Measurements from ENCODE around the gene SHOC2. TPM values are rescaled to one million over a fixed set of nuclear protein-coding genes. Genes with fewer than 3 reads are reported as not detected.

The SHOC2 gene
- total RNA-seq, 1 experiment from 2014 or later: 59.8 TPM

DNA sequence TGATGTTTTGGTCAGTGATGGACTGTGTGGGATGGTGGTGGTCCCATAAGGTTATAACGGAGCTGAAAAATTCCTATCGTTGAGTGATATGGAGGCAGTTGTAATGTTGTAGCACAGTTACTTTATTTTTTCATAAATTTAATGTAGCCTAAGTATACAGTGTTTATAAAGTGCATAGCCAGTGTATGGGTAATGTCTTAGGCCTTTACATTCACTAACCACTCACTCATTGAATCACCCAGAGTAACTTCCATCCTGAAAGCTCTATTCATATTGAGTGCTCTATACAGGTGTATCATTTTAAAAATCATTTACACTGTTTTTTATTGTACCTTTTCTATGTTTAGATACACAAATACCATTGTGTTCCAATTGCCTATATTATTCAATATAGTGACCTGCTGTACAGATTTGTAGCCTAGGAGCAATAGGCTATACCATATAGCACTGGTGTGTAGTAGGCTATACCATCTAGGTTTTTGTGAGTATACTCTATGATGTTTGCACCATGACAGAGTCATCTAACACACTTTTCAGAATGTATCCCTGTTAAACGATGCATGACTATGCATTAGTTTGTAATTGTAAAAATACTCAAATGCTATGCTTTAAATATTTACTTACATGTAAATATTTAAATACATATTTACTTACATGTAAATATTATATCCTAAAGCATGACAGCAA lies 26.7 kb upstream of the SHOC2 start:
- DNase-seq (ENCODE audit: unreplicated experiment): no peak
- intact Hi-C loops (cut with micrococcal nuclease): loop anchor here (1.0 to 5.0 kb wide), 4 partner anchors 88 to 375 kb away; no protein-coding TSS in a partner anchor
- Mint-ChIP-seq H3K4me1 (ENCODE audit: insufficient read depth, unreplicated experiment) (peaks cover 16% of the 10 kb centered on the region), H3K36me3 (ENCODE audit: insufficient read depth, unreplicated experiment) (peaks cover 97% of the 10 kb centered on the region), H3K27me3 (ENCODE audit: insufficient read depth, unreplicated experiment) (no peaks in the 10 kb centered on the region), H3K9me3 (ENCODE audit: unreplicated experiment) (no peaks in the 10 kb centered on the region), H3K27ac (ENCODE audit: low read depth, unreplicated experiment) (no peak overlapping the region), H3K4me3 (ENCODE audit: unreplicated experiment) (no peak overlapping the region)
- ChIA-PET CTCF (interaction anchor here (0.6 to 3.6 kb wide), 9 partner anchors 9 to 1584 kb away, joined by 3 to 22 read pairs (median 3); no protein-coding TSS in a partner anchor), POLR2A (interaction anchor here (0.6 to 1.0 kb wide), 2 partner anchors 16 to 192 kb away, joined by 3 read pairs; no protein-coding TSS in a partner anchor)
- TF ChIP-seq, protein P1, sequence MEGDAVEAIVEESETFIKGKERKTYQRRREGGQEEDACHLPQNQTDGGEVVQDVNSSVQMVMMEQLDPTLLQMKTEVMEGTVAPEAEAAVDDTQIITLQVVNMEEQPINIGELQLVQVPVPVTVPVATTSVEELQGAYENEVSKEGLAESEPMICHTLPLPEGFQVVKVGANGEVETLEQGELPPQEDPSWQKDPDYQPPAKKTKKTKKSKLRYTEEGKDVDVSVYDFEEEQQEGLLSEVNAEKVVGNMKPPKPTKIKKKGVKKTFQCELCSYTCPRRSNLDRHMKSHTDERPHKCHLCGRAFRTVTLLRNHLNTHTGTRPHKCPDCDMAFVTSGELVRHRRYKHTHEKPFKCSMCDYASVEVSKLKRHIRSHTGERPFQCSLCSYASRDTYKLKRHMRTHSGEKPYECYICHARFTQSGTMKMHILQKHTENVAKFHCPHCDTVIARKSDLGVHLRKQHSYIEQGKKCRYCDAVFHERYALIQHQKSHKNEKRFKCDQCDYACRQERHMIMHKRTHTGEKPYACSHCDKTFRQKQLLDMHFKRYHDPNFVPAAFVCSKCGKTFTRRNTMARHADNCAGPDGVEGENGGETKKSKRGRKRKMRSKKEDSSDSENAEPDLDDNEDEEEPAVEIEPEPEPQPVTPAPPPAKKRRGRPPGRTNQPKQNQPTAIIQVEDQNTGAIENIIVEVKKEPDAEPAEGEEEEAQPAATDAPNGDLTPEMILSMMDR (IDR thresholded peaks at IDR 0.05; ENCODE audit: unreplicated experiment): no peak
- no TSS peak for BruUV-seq (replicated peaks)

DNA sequence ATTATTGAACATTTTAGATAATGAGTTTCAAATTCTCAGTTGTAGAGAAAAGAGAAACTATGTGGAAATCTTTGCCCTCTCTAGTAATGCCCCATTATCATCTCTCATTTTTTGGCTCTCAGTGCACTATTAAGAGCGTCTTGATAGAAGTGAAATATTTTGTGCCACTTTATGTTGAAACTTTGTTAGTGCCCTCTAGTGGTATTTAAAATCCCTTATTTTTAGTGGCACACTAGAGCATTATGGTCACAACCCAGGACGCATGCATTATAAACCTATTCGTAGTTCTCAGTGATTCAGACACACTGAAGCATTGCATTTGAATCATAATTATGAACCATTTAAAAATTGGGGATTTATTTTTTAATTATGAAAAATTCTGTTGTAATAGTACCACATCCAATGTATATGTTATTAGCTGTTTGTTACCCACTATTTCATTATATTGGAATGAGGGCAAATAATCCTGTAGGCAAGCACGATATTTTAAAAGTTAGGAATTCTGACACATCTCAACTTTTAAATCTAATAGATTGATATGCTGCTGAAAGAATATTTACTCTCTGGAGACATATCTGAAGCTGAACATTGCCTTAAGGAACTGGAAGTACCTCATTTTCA lies 25.7 kb upstream of the SHOC2 start:
- TF ChIP-seq, protein P1 (IDR thresholded peaks at IDR 0.05; ENCODE audit: unreplicated experiment): peak; percentile 52
- no peaks in the 10 kb centered on the region for H3K9me3 Mint-ChIP-seq (ENCODE audit: unreplicated experiment)
- no peak overlapping the region for H3K4me3 Mint-ChIP-seq (ENCODE audit: unreplicated experiment)
- ChIA-PET CTCF (interaction anchor here (0.5 to 3.6 kb wide), 23 partner anchors 8 to 1583 kb away, joined by 3 to 22 read pairs (median 3); no protein-coding TSS in a partner anchor), POLR2A (interaction anchor here (0.7 to 1.7 kb wide), 5 partner anchors 21 to 1538 kb away, joined by 3 to 6 read pairs (median 3); partner anchors contain the start of genes BBIP1, PDCD4 and SHOC2)
- no peaks in the 10 kb centered on the region for H3K27me3 Mint-ChIP-seq (ENCODE audit: insufficient read depth, unreplicated experiment)
- H3K27ac Mint-ChIP-seq (ENCODE audit: low read depth, unreplicated experiment): no peak overlapping the region
- no TSS peak for BruUV-seq (replicated peaks)
- peaks cover 16% of the 10 kb centered on the region for H3K4me1 Mint-ChIP-seq (ENCODE audit: insufficient read depth, unreplicated experiment)
- intact Hi-C loops (cut with micrococcal nuclease): loop anchor here (1.0 to 5.0 kb wide), 4 partner anchors 89 to 374 kb away; no protein-coding TSS in a partner anchor
- peaks cover 98% of the 10 kb centered on the region for H3K36me3 Mint-ChIP-seq (ENCODE audit: insufficient read depth, unreplicated experiment)
- peak; percentile 54 for DNase-seq (ENCODE audit: unreplicated experiment)

DNA sequence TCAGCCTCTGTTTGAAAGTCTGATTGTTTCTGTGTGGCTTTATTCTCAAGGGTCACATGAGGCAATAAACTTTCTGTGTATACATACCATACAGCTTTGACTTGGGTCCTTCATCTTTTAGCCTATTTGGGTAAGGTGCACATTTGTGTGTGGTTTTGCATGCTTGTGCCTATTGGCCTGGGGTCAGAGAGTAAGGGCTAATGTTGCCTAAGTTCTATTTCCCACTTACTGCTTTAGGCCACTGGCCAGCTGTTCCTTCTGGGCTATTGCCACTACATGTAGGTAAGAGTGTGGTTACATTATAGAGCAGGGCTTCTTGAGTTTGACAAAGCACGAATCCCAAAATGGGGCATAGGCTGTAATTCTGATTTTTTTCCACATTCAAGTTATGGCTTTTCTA lies 22.2 kb upstream of the SHOC2 start:
- H3K9me3 Mint-ChIP-seq (ENCODE audit: unreplicated experiment): no peaks in the 10 kb centered on the region
- CTCF ChIA-PET: interaction anchor here (0.7 to 2.8 kb wide), 13 partner anchors 13 to 1243 kb away, joined by 3 to 18 read pairs (median 4); partner anchors contain the start of gene PDCD4

More for the DNA sequence above, 22.2 kb upstream of the SHOC2 start:
- H3K36me3 Mint-ChIP-seq (ENCODE audit: insufficient read depth, unreplicated experiment): peaks cover 96% of the 10 kb centered on the region
- no peak overlapping the region for H3K4me3 Mint-ChIP-seq (ENCODE audit: unreplicated experiment)
- BruUV-seq (replicated peaks): no TSS peak
- peaks cover 17% of the 10 kb centered on the region for H3K4me1 Mint-ChIP-seq (ENCODE audit: insufficient read depth, unreplicated experiment)
- no peak overlapping the region for H3K27ac Mint-ChIP-seq (ENCODE audit: low read depth, unreplicated experiment)
- intact Hi-C loops (cut with micrococcal nuclease): no loop called here
- no peaks in the 10 kb centered on the region for H3K27me3 Mint-ChIP-seq (ENCODE audit: insufficient read depth, unreplicated experiment)
- POLR2A ChIA-PET: interaction anchor here (0.9 to 3.7 kb wide), 11 partner anchors 10 to 297 kb away, joined by 3 to 17 read pairs (median 6); partner anchors contain the start of genes BBIP1, PDCD4 and SHOC2
- TF ChIP-seq, protein P1 (IDR thresholded peaks at IDR 0.05; ENCODE audit: unreplicated experiment): no peak
- DNase-seq (ENCODE audit: unreplicated experiment): no peak
